Adrenal gland (tissue), 12 donors: ENCODE data around the gene RBPJ. TPM values are rescaled to one million over a fixed set of nuclear protein-coding genes. Genes with fewer than 3 reads are reported as not detected.

Experiments
- DNase-seq, 7 donors: peaks; one replicate each; pipeline ENCODE4 v3.0.0-alpha.2; 2019 to 2020
- H3K27ac ChIP-seq, 5 donors: fragments of 200-600 bp; sonication (generic) in 4 of 5; 1 replicate in 3 of 5; 2 replicates in 2 of 5; pipeline versions ENCODE4 v1.5.1 to v1.8.0; 2016 to 2020; ENCODE audit warnings: mild to moderate bottlenecking in 1 of 5
- H3K27me3 ChIP-seq: fragments of 200-600 bp; 2 replicates; pipeline ENCODE4 v1.8.0; 2021
- H3K36me3 ChIP-seq, 2 donors: fragments of 200-600 bp; replicated peaks in 1 of 2; 1 replicate in 1 of 2; 2 replicates in 1 of 2; pipeline versions ENCODE4 v1.5.1 to v1.8.0; 2018 to 2022
- H3K4me1 ChIP-seq, 2 donors: fragments of 200-600 bp; replicated peaks in 1 of 2; 1 replicate in 1 of 2; 2 replicates in 1 of 2; pipeline versions ENCODE4 v1.5.1 to v1.8.0; 2018 to 2021
- H3K4me3 ChIP-seq, 4 donors: fragments of 200-600 bp; sonication (generic) in 3 of 4; one replicate each; pipeline ENCODE4 v1.5.1; 2016 to 2018
- H3K9me3 ChIP-seq, 3 donors: fragments of 200-600 bp; sonication (generic) in 1 of 3; replicated peaks in 1 of 3; 1 replicate in 2 of 3; 2 replicates in 1 of 3; pipeline versions ENCODE4 v1.5.1 to v1.8.0; 2016 to 2021
- POLR2A ChIP-seq, 2 donors: fragments of 450-650 bp; IDR thresholded peaks; one replicate each; pipeline ENCODE4 v1.6.1; 2017; ENCODE audit warnings: antibody characterized with exemption in 2 of 2, mild to moderate bottlenecking in 2 of 2, moderate library complexity in 1 of 2
- WGBS, 4 donors: extraction: QIAGEN DNeasy Blood & Tissue Kit in 2 of 4; methylation state at CpG; one replicate each; pipeline versions ENCODE4 v1.1.5 to v1.1.7; 2013 to 2017; 5-methylcytosine and 5-hydroxymethylcytosine counted together
- intact Hi-C, 2 donors: fragments of 100-400 bp; cut with DNase I; formaldehyde crosslinking; loops; one replicate each; pipeline versions ENCODE4 v1.14.1 to v1.15.0; 2022 to 2023
- polyA plus RNA-seq, 3 donors: library from polyadenylated mRNA; stranded (reverse); fragments of 200-250 nt in 2 of 3; fragments of 350-450 nt in 1 of 3; fragmentation: Illumina TruSeq in 1 of 3; extraction: RNeasy Lipid Tissue Mini Kit (QIAGEN cat#74804) in 1 of 3; gene quantifications; one replicate each; pipeline ENCODE4 v1.2.3, GENCODE V29; 2013 to 2014
- total RNA-seq, 9 donors: library from RNA; depleted of rRNA in 4 of 9; stranded (reverse); fragments of >200 nt in 4 of 9; fragments of 120-200 nt in 1 of 9; fragmentation: NEBNext Ultra II Directional in 1 of 9; extraction: Animal tissue kit (Norgen Biotek cat#: 25700) in 1 of 9; gene quantifications; one replicate each; pipeline versions ENCODE4 v1.1.0 to v1.2.4, GENCODE V29; 2013 to 2023
- TF ChIP-seq, protein P1 (sequence below), 6 experiments: fragments of 450-650 bp in 4 of 6; fragments of 200-600 bp in 2 of 6; sonication (generic) in 1 of 6; IDR thresholded peaks; 1 replicate in 5 of 6; 2 replicates in 1 of 6; pipeline versions ENCODE4 v1.5.1 to v1.8.0; 2016 to 2021; ENCODE audit warnings: antibody characterized with exemption in 6 of 6, mild to moderate bottlenecking in 2 of 6, moderate library complexity in 1 of 6
- donor health status: healthy with polysubstance abuse.
- donor health status: Bipolar disorder and iron deficiency.
- donor health status: DM: yes; HTN: yes; CAD: no.
- donor health status: DM: no; HTN: no; CAD: no.
- donor health status: DM: no; HTN: no; CAD: no.
- donor health status: DM: yes; HTN: yes; CAD: no.

The RBPJ gene
- total and polyA plus RNA-seq, 12 donors = 23.4 to 76.1 (median 51.8) TPM

DNA sequence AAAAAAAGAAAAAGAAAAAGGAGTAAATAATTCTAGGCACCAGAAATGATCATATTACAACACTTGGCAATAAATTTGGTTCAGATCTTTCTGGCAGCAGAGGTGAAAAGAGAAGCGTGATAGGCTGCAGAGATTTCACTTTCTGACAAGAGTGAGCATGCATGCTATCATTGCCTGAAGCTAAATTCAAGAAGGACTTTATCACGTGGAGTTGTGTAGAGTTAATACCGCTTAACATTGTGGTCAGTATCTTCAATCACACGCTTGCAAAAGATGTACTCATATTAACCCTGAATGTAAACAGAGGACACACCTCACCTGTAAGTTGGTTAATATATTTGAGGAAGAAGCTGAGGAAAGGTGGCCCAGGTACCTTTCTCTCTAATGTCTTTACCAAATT, 31.4 kb upstream of the RBPJ start:
- Histone ChIP-seq H3K9me3 (no peaks in the 10 kb centered on the region), H3K4me1 (no peaks in the 10 kb centered on the region), H3K27me3 (no peaks in the 10 kb centered on the region), H3K27ac (no peak overlapping the region), H3K36me3 (no peaks in the 10 kb centered on the region), H3K4me3 (no peak overlapping the region)
- intact Hi-C loops = no loop called here
- 62 to 87% (median 80%) methylated on average over 4 of the region's 4 CpGs for WGBS, 4 donors
- TF ChIP-seq, protein P1, sequence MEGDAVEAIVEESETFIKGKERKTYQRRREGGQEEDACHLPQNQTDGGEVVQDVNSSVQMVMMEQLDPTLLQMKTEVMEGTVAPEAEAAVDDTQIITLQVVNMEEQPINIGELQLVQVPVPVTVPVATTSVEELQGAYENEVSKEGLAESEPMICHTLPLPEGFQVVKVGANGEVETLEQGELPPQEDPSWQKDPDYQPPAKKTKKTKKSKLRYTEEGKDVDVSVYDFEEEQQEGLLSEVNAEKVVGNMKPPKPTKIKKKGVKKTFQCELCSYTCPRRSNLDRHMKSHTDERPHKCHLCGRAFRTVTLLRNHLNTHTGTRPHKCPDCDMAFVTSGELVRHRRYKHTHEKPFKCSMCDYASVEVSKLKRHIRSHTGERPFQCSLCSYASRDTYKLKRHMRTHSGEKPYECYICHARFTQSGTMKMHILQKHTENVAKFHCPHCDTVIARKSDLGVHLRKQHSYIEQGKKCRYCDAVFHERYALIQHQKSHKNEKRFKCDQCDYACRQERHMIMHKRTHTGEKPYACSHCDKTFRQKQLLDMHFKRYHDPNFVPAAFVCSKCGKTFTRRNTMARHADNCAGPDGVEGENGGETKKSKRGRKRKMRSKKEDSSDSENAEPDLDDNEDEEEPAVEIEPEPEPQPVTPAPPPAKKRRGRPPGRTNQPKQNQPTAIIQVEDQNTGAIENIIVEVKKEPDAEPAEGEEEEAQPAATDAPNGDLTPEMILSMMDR (IDR thresholded peaks at IDR 0.05) = no peak
- no peak for DNase-seq

DNA sequence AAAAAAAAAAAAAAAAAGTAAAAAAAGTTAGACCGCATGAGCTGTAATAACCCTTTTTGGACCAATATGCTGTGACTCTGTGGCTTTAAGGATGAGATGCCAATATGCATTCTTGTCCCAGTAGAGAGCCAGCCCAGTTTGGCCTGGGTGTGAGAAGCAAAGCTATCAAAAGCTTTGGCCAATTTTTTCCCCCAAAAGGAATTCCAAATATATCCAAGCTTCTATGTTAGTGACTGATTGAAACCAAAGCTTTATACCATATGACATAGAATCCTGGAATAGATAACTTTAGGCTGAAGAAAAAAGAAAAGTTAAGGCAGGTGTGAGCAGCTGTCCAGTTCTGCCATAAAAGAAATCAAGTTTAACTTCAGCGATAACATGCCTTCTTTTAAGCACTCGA, 30.5 kb upstream of the RBPJ start:
- H3K4me3 ChIP-seq = no peak overlapping the region
- H3K36me3 ChIP-seq = no peaks in the 10 kb centered on the region
- H3K27me3 ChIP-seq = no peaks in the 10 kb centered on the region
- no peak for DNase-seq
- H3K4me1 ChIP-seq = no peaks in the 10 kb centered on the region
- WGBS, 4 donors = 68 to 81% (median 73%) methylated on average over 3 of the region's 3 CpGs
- no peaks in the 10 kb centered on the region for H3K9me3 ChIP-seq
- intact Hi-C loops = no loop called here
- no peak overlapping the region for H3K27ac ChIP-seq
- no peak for TF ChIP-seq POLR2A (IDR thresholded peaks at IDR 0.05)
- TF ChIP-seq, protein P1 (IDR thresholded peaks at IDR 0.05) = no peak

DNA sequence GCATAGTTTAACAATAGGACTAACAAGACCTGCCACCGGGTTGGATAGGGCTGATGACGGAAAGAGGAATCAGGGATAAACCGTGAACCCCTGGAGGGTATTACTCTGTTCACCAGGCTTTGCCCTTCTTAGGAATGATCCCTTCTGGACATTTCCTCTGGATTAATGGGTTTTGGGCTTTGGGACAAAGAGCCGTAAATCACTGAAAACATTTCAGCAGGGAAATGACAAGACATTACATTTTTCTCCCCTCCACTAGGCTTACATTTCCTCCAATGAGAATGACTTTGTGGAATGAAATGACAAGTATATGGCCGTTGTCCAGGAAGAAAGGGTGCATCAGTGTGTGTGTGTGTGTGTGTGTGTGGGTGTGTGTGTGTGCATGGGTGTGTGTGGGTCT, 25.9 kb upstream of the RBPJ start:
- no peaks in the 10 kb centered on the region for H3K36me3 ChIP-seq
- H3K4me1 ChIP-seq = no peaks in the 10 kb centered on the region
- no peak overlapping the region for H3K4me3 ChIP-seq
- no peak overlapping the region for H3K27ac ChIP-seq
- no peak for TF ChIP-seq POLR2A (IDR thresholded peaks at IDR 0.05)
- TF ChIP-seq, protein P1 (IDR thresholded peaks at IDR 0.05) = no peak
- intact Hi-C loops = no loop called here
- WGBS, 4 donors = 75 to 88% (median 82%) methylated on average over 5 of the region's 5 CpGs
- H3K9me3 ChIP-seq = no peaks in the 10 kb centered on the region
- H3K27me3 ChIP-seq = no peaks in the 10 kb centered on the region
- DNase-seq = no peak

DNA sequence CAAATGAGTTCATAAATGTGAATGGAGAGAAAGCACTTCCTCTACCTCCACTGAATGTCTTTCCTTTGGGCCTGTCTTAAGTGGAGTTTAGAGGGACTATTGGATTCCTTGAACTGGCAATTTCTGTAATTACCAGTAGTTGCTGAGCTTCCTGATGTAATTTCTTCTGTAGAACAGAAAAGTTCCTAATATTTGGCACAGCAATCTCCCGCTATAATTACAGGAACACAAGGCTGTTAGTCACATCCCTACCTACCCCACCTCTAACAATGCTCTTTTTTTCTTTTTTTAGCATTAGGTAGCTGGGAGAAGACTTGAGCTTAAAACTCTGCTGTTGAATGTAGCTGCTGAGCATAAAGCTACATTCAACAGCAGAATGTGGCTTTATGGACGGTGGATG, 24.8 kb upstream of the RBPJ start:
- intact Hi-C loops = no loop called here
- H3K27me3 ChIP-seq = no peaks in the 10 kb centered on the region
- 74 to 85% (median 76%) methylated on average over 2 of the region's 2 CpGs for WGBS, 4 donors
- no peak overlapping the region for H3K27ac ChIP-seq
- no peaks in the 10 kb centered on the region for H3K36me3 ChIP-seq
- no peak for TF ChIP-seq POLR2A (IDR thresholded peaks at IDR 0.05)
- TF ChIP-seq, protein P1 (IDR thresholded peaks at IDR 0.05) = no peak
- no peaks in the 10 kb centered on the region for H3K9me3 ChIP-seq
- DNase-seq = no peak
- H3K4me1 ChIP-seq = no peaks in the 10 kb centered on the region
- H3K4me3 ChIP-seq = no peak overlapping the region
